ENCODE results near the gene CBFA2T3.

- TF ChIP-seq EZH2 (IDR thresholded peaks at IDR 0.05; ENCODE audit: borderline replicate concordance, insufficient read depth, low read depth, low read length, poor library complexity, severe bottlenecking) (no peak), CTCF (IDR thresholded peaks at IDR 0.05) (no peak)
Observed at GRCh38 chr16:88865742-88866141, 111.3 kb downstream of the CBFA2T3 start.

Measured in B cell (primary cell).